GM19438 (cell line): ENCODE data around the gene LAD1.

Source experiments
- ATAC-seq: cut with Tn5 transposase; IDR thresholded peaks from one replicate; pipeline ENCODE4 v1.9.1; 2021; ENCODE audit warnings: low read depth; ENCODE audit not compliant: unreplicated experiment

LAD1 gene

GRCh38 chr1:201395936-201396335 is 3.2 kb downstream of the LAD1 start:
- ATAC-seq = no peak

DNA sequence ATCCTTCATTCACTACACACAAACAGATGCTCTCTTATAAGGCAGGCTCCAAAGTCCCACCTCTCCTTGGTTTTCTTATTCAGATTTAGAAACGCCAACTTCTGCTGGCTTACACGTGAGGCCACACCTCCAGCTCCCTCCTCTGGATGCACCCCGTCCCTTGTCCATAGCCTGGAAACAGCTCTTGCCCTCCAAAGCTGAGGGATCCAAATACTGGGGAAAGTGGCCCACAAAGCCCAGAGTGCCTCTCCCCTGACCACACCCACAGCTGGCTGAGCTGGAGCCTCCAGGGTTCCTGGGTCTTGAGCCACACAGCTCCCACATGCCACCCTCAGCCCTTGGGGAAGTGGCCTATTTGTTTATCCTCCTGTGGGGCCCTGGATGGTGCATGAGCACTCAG is 4.5 kb downstream of the LAD1 start:
- ATAC-seq = no peak

GRCh38 chr1:201393076-201393475 is 6.0 kb downstream of the LAD1 start:
- ATAC-seq = no peak

DNA sequence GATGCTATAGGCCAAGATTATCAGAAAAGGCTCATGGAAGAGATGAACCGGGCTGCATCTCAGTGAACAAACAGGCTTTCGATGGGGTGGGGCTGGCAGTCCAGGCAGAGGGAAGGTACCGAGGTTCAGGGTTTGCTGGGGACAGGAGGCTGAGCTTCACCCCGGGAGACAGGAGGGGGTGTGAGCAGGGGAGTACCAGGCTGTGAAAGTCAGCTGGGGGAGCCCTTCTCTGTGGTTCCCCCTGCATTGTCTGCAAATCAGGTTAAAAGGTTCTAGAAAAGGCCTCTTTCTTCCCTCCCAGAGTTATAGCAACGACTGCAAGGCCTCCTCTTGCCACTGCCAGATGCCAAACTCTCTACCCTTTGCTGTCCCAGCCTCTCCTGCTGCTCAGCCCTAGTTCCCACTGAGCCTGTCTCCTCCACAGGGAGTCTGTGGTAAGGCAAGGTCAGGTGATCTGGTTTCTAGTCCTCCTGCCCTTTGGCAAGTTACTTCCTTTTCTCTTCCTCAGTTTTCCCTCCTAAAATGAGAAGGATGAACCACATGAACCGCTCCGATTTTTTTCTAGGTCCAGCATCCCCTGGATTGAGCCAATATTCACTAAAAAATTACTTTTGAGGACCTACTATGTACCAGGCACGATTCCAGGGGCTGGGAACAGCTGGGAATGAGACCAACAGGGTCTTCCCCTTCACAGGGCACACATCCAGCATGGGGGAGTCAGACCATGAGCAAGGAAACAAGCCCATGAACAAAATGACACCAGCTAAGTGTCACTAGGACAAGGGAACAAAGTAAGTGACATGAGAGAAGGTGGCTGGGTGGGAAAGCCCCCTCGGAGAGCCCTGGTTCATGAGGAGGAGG is 7.2 kb downstream of the LAD1 start:
- no peak for ATAC-seq

DNA sequence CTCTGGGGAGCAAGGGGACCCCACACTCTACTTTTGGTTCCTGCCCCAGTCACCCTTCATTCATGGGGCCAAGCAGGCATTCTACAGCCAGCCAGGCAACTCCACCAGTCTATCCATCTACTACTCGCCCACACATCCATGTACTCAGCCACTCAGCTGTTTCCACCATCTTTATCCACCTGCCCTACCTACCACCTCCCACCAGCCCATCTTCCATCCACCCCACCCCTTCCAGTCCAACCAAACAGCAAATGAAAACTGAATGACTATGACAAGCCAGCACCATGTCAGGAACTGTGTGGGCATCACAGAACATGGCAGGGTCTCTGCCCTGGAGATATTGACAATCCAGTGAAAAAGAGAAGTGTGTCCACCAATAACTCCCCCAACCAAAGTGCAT is 7.9 kb downstream of the LAD1 start:
- ATAC-seq = no peak

GRCh38 chr1:201389051-201389450 is 10.1 kb downstream of the LAD1 start:
- ATAC-seq = no peak

DNA sequence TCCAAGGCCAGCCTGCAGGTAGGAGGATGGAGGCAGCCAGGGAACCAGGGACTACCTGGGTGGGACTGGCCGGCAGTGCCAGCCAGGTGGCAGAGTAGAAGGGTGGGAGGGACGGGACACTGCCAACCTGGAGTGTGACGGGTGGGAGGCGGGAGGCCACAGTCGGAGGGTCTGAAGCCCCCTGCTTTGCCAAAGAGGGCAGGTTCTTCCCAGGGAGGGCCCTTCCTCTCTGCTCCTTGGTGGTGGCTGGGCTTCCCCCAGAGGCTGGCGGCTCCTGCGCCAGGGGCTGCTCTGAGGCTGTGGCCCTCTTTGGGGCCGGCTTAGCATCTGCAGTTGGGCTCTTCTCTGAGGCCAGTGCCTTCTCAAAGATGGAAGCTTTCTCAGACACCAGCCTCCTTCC is 12.9 kb downstream of the LAD1 start:
- no peak for ATAC-seq

- ATAC-seq = peak; percentile 88
Observed at GRCh38 chr1:201385299-201385891, 13.7 kb downstream of the LAD1 start.

DNA sequence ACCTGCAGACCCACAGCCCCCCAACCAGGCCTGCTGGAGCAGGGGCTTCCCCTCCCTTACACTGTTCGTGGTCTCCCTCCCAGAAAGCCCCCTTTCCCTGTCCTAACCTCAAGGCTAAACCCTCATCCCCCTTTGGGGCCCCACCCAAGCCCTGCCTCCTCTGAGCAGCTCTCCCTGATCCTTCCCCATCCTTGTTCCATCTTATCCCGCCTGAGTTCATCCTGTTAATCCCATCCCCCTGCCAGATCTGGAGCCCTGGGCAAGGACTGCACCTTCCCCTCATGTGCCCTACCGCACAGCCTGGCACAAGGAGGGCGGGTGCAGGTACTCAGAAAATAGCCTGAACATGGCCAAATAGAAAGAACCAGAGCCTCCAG is 14.7 kb downstream of the LAD1 start:
- no peak for ATAC-seq

GRCh38 chr1:201383647-201384405 is 15.3 kb downstream of the LAD1 start:
- ATAC-seq = no peak

GRCh38 chr1:201381130-201381529 is 18.0 kb downstream of the LAD1 start:
- ATAC-seq = no peak

DNA sequence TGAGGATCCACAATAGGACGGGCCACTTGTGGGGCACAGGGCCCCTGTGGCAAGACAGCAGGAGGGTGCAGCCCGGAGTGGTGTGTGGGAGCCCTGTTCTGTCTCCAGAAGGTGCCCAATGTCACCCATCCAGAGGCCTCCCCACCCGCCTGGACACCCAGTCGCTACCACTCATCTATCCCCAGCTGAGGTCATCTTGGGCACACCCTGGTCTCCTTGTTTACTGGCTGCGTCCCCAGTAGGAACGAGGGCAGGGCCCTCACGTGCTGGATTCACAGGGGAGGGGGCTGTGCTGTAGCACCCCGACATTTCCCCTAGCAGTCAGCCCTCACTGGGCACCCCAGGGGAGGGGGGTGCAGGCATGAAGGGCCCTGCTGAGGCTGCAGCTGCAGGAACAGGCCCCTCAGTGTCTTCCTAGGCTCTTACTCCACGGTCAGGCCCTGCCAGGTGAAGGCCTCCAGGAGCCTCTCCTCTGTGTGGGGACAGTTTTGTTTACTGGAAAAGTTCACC is 19.3 kb downstream of the LAD1 start:
- ATAC-seq = no peak

- no peak for ATAC-seq
Observed at GRCh38 chr1:201378804-201379203, 20.3 kb downstream of the LAD1 start.

GRCh38 chr1:201377611-201378092 is 21.5 kb downstream of the LAD1 start, which contains the start of gene TNNT2:
Gene TNNT2 (minus strand): TSS chr1:201377680. CDS start chr1:201373254, 4,426 bp downstream.
- no peak for ATAC-seq

DNA sequence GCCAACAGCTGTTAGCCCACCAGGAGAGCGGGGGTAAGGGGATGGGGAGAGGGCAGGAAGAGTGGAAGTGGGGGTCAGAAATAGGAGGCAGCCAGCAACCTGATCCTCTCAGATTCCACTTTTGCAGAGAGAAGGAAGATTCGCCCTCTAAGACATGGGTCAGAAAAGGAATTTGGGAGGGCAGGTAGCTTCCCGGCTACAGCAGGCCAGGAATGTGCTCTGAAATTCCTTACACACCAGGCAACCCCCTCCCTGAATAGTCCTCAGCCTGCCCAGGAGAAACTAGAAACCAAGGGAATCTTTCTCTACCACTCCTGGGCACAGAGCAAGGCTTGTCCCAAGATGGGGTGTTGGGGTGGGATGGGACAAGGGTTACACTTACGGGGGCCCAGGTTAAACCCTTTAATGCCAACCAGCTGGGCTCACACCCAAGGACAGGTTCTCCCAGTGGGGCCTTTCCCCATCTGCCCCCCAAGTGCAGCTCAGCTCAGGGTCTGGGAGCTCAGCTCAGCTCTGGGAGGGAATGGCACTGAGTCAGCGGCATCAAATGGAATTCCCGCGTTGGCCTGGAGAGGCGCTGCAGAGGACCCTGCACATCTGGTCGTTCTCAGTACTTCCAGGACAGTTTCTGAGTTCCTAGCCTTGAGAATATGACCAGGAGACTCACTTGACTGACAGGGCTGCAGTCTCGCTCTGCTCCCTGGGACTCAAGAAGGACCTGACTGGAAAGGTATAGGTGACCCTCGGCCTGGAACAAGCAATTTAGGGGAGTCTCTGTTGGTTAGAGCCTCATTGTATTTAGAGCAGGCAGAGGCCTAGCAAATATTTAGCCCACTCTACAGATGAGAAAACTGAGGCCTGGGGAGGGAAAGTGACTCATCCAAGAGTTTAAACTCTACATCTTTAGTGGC is 22.4 kb downstream of the LAD1 start:
- ATAC-seq = no peak

DNA sequence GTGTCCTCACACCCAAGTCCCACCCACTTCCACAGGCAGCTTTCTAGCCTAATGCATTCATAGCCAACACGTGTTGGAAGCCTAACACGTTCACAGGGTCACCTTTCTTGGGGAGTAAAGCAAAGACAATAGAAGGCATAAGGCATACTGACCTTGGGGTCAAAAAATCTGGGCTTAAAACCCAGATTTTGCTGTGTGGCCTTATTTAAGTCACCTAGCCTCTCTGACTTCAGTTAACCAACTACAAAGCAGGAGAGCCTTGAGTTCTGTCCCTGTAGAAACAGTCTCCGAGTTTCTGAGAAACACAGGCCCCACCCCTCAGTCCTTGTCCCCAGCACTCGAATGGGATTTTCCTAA is 23.0 kb downstream of the LAD1 start:
- no peak for ATAC-seq

- no peak for ATAC-seq
Observed at GRCh38 chr1:201375169-201375568, 24.0 kb downstream of the LAD1 start.

DNA sequence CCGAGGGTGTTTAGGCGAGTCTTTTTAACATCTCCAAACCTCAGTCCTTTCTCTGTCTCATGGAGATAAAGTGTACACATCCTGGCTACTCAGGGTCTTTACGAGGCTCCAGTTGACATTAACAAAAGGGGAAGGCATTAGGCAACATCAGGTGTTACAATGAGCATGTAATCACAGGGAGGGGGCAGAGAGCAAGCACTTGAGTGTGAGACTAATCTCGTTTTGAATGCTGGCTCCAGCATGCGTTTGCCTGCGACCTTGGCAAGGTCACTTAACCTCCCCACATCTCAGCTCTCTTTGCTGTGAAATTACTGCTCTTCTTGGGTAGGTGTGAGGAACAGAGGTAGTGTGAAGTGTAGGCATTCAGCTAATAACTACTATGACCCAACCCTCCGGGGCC is 24.8 kb downstream of the LAD1 start:
- no peak for ATAC-seq

- no peak for ATAC-seq
Observed at GRCh38 chr1:201371792-201372191, 27.3 kb downstream of the LAD1 start.

- no peak for ATAC-seq
Observed at GRCh38 chr1:201371276-201371675, 27.8 kb downstream of the LAD1 start.
